OCI-LY1 (cell line): ENCODE measurements around the gene STARD7.

Experiments used
- H2AFZ ChIP-seq: fragments of 200-600 bp; sonication (generic), shearing (Covaris generic); 2 replicates; pipeline ENCODE4 v1.6.0; 2014; ENCODE audit warnings: antibody characterized with exemption, mild to moderate bottlenecking, low read length
- H3F3A ChIP-seq: fragments of 200-600 bp; sonication (generic), shearing (Covaris generic); 2 replicates; pipeline ENCODE4 v1.6.0; 2014; ENCODE audit warnings: mild to moderate bottlenecking, antibody characterized with exemption, low read length, moderate library complexity; ENCODE audit not compliant: insufficient read depth
- H3K27ac ChIP-seq: fragments of 200-600 bp; sonication (generic); 2 replicates; pipeline ENCODE4 v1.5.1; 2014; ENCODE audit warnings: low read length, mixed run types, mild to moderate bottlenecking, low read depth; ENCODE audit not compliant: poor library complexity, severe bottlenecking
- H3K27me3 ChIP-seq: fragments of 200-600 bp; sonication (generic); 2 replicates; pipeline ENCODE4 v1.6.0; 2014; ENCODE audit warnings: antibody characterized with exemption, mild to moderate bottlenecking, low read length, moderate library complexity; ENCODE audit not compliant: insufficient read depth
- H3K36me3 ChIP-seq: fragments of 200-600 bp; sonication (generic); 2 replicates; pipeline ENCODE4 v1.6.1; 2014; ENCODE audit warnings: mild to moderate bottlenecking, antibody characterized with exemption, low read length, moderate library complexity, mixed read lengths; ENCODE audit not compliant: insufficient read depth
- H3K4me1 ChIP-seq: fragments of 200-600 bp; sonication (generic); 2 replicates; pipeline ENCODE4 v1.5.1; 2014; ENCODE audit warnings: mild to moderate bottlenecking, low read length, moderate library complexity; ENCODE audit not compliant: insufficient read depth, severe bottlenecking
- H3K4me2 ChIP-seq: fragments of 200-600 bp; sonication (generic), shearing (Covaris generic); 2 replicates; pipeline ENCODE4 v1.6.1; 2014; ENCODE audit warnings: low read length
- H3K4me3 ChIP-seq: fragments of 200-600 bp; sonication (generic); 2 replicates; pipeline ENCODE4 v1.5.1; 2014; ENCODE audit warnings: low read length, low read depth, mild to moderate bottlenecking, mixed read lengths; ENCODE audit not compliant: poor library complexity, severe bottlenecking
- H3K79me2 ChIP-seq: fragments of 200-600 bp; shearing (Covaris generic); 2 replicates; pipeline ENCODE4 v1.6.1; 2016; ENCODE audit warnings: mixed run types, low read length, mixed read lengths; ENCODE audit not compliant: insufficient read depth
- H3K9ac ChIP-seq: fragments of 200-600 bp; sonication (generic), shearing (Covaris generic); 2 replicates; pipeline ENCODE4 v1.6.1; 2014; ENCODE audit warnings: mild to moderate bottlenecking, low read length, mixed read lengths
- H3K9me2 ChIP-seq: fragments of 200-600 bp; sonication (generic), shearing (Covaris generic); 2 replicates; pipeline ENCODE4 v1.6.1; 2014; ENCODE audit warnings: low read depth, mild to moderate bottlenecking, low read length, mixed read lengths
- H3K9me3 ChIP-seq: fragments of 200-600 bp; shearing (Covaris generic); 2 replicates; pipeline ENCODE4 v1.6.1; 2014; ENCODE audit warnings: low read length, mixed read lengths
- H4K20me1 ChIP-seq: fragments of 200-600 bp; sonication (generic), shearing (Covaris generic); 2 replicates; pipeline ENCODE4 v1.6.0; 2016; ENCODE audit warnings: mild to moderate bottlenecking, low read length; ENCODE audit not compliant: insufficient read depth
- CTCF ChIP-seq: fragments of 200-600 bp; sonication (generic), shearing (Covaris generic); IDR thresholded peaks from 2 replicates; pipeline ENCODE4 v1.5.1; 2017; ENCODE audit warnings: mild to moderate bottlenecking, antibody characterized with exemption, low read length, moderate library complexity, mixed read lengths
- EZH2 ChIP-seq: fragments of 200-600 bp; sonication (generic), shearing (Covaris generic); IDR thresholded peaks from 2 replicates; pipeline ENCODE4 v1.8.0; 2017; ENCODE audit warnings: borderline replicate concordance, mixed run types, mild to moderate bottlenecking, antibody characterized with exemption, low read length, moderate library complexity, mixed read lengths

STARD7 gene

DNA sequence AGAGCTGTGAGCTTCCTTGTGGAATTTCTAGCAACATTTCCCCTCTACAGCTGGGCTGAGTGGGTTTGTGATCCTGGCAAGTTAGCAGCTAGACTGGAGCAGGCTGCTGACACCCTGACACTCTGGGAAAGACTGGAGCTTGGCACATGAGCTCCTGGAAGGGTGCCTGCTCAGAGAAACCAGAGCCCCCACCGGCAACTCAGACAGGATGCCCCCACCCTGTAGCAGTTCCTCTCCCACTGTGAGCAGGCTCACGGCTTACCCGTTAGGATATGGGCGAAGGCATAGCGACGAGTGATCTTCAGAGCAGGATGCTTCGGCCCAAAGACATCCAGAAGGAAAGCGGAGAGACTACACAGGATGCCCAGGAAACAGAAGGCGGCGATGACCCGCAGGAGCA is 45.9 kb upstream of the STARD7 start:
- H3F3A ChIP-seq: 0 out of 2 replicates have a peak, but pooled peaks cover 3% of the 10 kb centered on the region
- no peaks in the 10 kb centered on the region for H3K9me3 ChIP-seq
- no peak overlapping the region for H3K4me2 ChIP-seq
- no peaks in the 10 kb centered on the region for H3K79me2 ChIP-seq
- H3K27me3 ChIP-seq: no peaks in the 10 kb centered on the region
- no peak overlapping the region for H3K9ac ChIP-seq
- H3K36me3 ChIP-seq: peaks cover 57% of the 10 kb centered on the region
- TF ChIP-seq EZH2 (no peak), CTCF (no peak)
- no peaks in the 10 kb centered on the region for H3K9me2 ChIP-seq
- no peak overlapping the region for H3K27ac ChIP-seq
- no peak overlapping the region for H2AFZ ChIP-seq
- H3K4me1 ChIP-seq: peaks cover 16% of the 10 kb centered on the region
- H3K4me3 ChIP-seq: no peak overlapping the region
- no peaks in the 10 kb centered on the region for H4K20me1 ChIP-seq

DNA sequence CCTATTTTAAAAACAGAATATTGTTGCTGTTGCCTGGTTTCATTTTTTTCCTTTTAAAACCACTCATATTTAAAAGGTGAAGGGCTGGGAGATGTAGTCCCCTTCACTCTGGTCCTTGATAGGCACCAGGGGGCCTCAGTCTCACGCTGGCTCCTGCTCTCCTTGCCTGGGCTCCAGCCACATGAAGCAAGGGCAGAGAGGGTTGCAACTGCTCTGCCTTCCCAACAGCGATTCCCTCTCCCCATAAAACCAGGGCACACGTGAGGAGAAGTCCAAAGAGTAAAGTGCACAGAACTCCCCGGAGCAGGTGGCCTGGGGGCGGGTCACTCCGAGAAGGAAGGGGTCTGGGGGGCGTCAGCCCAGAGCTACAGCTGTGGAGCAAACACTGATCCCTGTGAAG is 44.4 kb upstream of the STARD7 start:
- Histone ChIP-seq H4K20me1 (no peaks in the 10 kb centered on the region), H2AFZ (no peak overlapping the region), H3K9me2 (no peaks in the 10 kb centered on the region), H3K9ac (no peak overlapping the region), H3K79me2 (no peaks in the 10 kb centered on the region), H3K27ac (no peak overlapping the region), H3K36me3 (peaks cover 45% of the 10 kb centered on the region), H3K4me3 (no peak overlapping the region), H3F3A (0 out of 2 replicates have a peak, but pooled peaks cover 3% of the 10 kb centered on the region), H3K27me3 (no peaks in the 10 kb centered on the region), H3K4me2 (no peak overlapping the region), H3K9me3 (no peaks in the 10 kb centered on the region), H3K4me1 (peaks cover 9% of the 10 kb centered on the region)
- no peak for TF ChIP-seq EZH2
- no peak for TF ChIP-seq CTCF

DNA sequence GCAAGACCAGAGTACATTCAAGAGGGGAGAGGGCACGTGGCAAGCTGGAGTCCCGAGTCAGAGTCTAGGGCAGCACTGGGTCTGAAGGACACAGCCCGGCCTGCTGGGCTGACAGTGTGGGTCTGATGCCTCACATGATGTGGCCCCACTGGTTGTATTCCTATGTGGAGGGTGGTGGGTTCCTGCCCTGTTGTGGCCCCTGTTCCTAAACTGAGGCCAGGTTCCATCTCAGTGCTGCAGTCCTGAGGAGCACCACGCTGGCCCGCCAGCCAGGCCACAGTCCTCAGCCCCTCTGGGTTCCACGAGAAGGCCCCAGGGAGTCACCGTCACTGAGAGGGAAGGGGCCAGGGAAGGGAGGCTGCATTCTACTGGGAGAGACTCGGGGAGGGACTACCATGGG is 43.9 kb upstream of the STARD7 start:
- Histone ChIP-seq H3K36me3 (peaks cover 45% of the 10 kb centered on the region), H4K20me1 (no peaks in the 10 kb centered on the region), H3K79me2 (no peaks in the 10 kb centered on the region), H3K9me2 (no peaks in the 10 kb centered on the region), H3K4me2 (no peak overlapping the region), H3K27ac (no peak overlapping the region), H3K4me1 (peaks cover 7% of the 10 kb centered on the region), H2AFZ (no peak overlapping the region), H3F3A (0 out of 2 replicates have a peak, but pooled peaks cover 3% of the 10 kb centered on the region), H3K27me3 (no peaks in the 10 kb centered on the region), H3K9ac (no peak overlapping the region), H3K4me3 (no peak overlapping the region), H3K9me3 (no peaks in the 10 kb centered on the region)
- TF ChIP-seq EZH2 (no peak), CTCF (no peak)
